ENCODE data around the gene TBCD.

GRCh38 chr17:82769041-82769440 is 17.2 kb downstream of the TBCD start:
- TF ChIP-seq CTCF (IDR thresholded peaks at IDR 0.05): no peak
- no peak for TF ChIP-seq POLR2A (IDR thresholded peaks at IDR 0.05)
